ENCODE measurements around the gene IL21R.
"Not testable (repeated sequence)": the region's sequence is repeated elsewhere in the genome, so short reads cannot be mapped to it uniquely, and the experiment has no call there.

Gene IL21R

GRCh38 chr16:27449434-27450195, 47.6 kb downstream of the IL21R start:
- no peak for DNase-seq

- no peak for DNase-seq
Measured at GRCh38 chr16:27450196-27450549, 48.2 kb downstream of the IL21R start.

GRCh38 chr16:27452569-27453493, 50.9 kb downstream of the IL21R start:
- DNase-seq, result peak; percentile 20

- DNase-seq, result no peak
Measured at GRCh38 chr16:27453494-27453825, 51.5 kb downstream of the IL21R start.

- no peak for DNase-seq
Measured at GRCh38 chr16:27455700-27456099, 53.7 kb downstream of the IL21R start.

- DNase-seq, result not testable (repeated sequence)
Measured at GRCh38 chr16:27457605-27457900, 55.6 kb downstream of the IL21R start.

- DNase-seq, result no peak
Measured at GRCh38 chr16:27458258-27458657, 56.3 kb downstream of the IL21R start.

GRCh38 chr16:27458987-27459688, 57.2 kb downstream of the IL21R start:
- no peak for DNase-seq

- no peak for DNase-seq
Measured at GRCh38 chr16:27460213-27460612, 58.2 kb downstream of the IL21R start.

- DNase-seq, result no peak
Measured at GRCh38 chr16:27460663-27461482, 58.9 kb downstream of the IL21R start.

GRCh38 chr16:27461483-27462171, 59.7 kb downstream of the IL21R start:
- no peak for DNase-seq

GRCh38 chr16:27462200-27462845, 60.3 kb downstream of the IL21R start:
- DNase-seq, result no peak

GRCh38 chr16:27462846-27463682, 61.1 kb downstream of the IL21R start:
- no peak for DNase-seq

- no peak for DNase-seq
Measured at GRCh38 chr16:27463741-27464591, 62.0 kb downstream of the IL21R start.

- DNase-seq, result no peak
Measured at GRCh38 chr16:27464626-27465482, 62.9 kb downstream of the IL21R start.

GRCh38 chr16:27465483-27465879, 63.5 kb downstream of the IL21R start:
- no peak for DNase-seq

- DNase-seq, result no peak
Measured at GRCh38 chr16:27468941-27469531, 67.1 kb downstream of the IL21R start.

All from NCI-H82 (cell line).